Suprapubic skin (tissue), 4 donors: ENCODE results near the gene C2orf15. TPM values are rescaled to one million over a fixed set of nuclear protein-coding genes. Genes with fewer than 3 reads are reported as not detected.
A peak's percentile ranks its signal among the peaks of the same experiment; 100 is the strongest.

Experiments
- DNase-seq, 2 donors: peaks; one replicate each; pipeline ENCODE4 v3.0.0-alpha.2; 2019; ENCODE audit warnings: low spot score in 2 of 2
- H3K27ac ChIP-seq: fragments of 200-600 bp; sonication (generic); one replicate; pipeline ENCODE4 v1.5.1; 2019
- H3K27me3 ChIP-seq: fragments of 200-600 bp; sonication (generic); one replicate; pipeline ENCODE4 v1.5.1; 2019
- H3K36me3 ChIP-seq: fragments of 200-600 bp; sonication (generic); one replicate; pipeline ENCODE4 v1.5.1; 2019
- H3K4me1 ChIP-seq: fragments of 200-600 bp; sonication (generic); one replicate; pipeline ENCODE4 v1.5.1; 2019
- H3K4me3 ChIP-seq: fragments of 200-600 bp; sonication (generic); one replicate; pipeline ENCODE4 v1.5.1; 2019; ENCODE audit warnings: mild to moderate bottlenecking
- H3K9me3 ChIP-seq: fragments of 200-600 bp; sonication (generic); one replicate; pipeline ENCODE4 v1.5.1; 2019
- EP300 ChIP-seq: sonication (generic); formaldehyde crosslinking; IDR thresholded peaks from one replicate; pipeline ENCODE4 v1.6.1; 2017; ENCODE audit warnings: antibody characterized with exemption
- POLR2A ChIP-seq, 2 donors: fragments of 450-650 bp; IDR thresholded peaks; one replicate each; pipeline ENCODE4 v1.6.1; 2017; ENCODE audit warnings: antibody characterized with exemption in 2 of 2, mild to moderate bottlenecking in 2 of 2, moderate library complexity in 2 of 2
- POLR2AphosphoS5 ChIP-seq, 3 donors: sonication (generic); formaldehyde crosslinking; IDR thresholded peaks; one replicate each; pipeline ENCODE4 v1.6.1; 2017; ENCODE audit warnings: antibody characterized with exemption in 3 of 3
- WGBS: methylation state at CpG from one replicate; pipeline ENCODE4 v1.1.5; 2018; 5-methylcytosine and 5-hydroxymethylcytosine counted together
- total RNA-seq, 4 donors: library from RNA; depleted of rRNA; stranded (reverse); fragments of >200 nt; gene quantifications; one replicate each; pipeline ENCODE4 v1.1.0, GENCODE V29; 2016
- TF ChIP-seq, protein P1 (sequence below), 2 donors: fragments of 200-600 bp in 1 of 2; fragments of 450-650 bp in 1 of 2; sonication (generic) in 1 of 2; IDR thresholded peaks; one replicate each; pipeline ENCODE4 v1.5.1; 2016 to 2019; ENCODE audit warnings: antibody characterized with exemption in 2 of 2, mild to moderate bottlenecking in 1 of 2, moderate library complexity in 1 of 2

Gene C2orf15, protein sequence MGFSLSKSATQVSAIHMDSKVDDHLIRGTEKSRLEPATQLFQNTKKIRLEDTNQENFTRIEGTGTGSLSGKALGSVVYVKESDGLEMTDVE
- 1 to 10 TPM in 3 of 4 donors, under 1 TPM in 1; 0.72 to 4.6 (median 2.6) TPM for total RNA-seq

DNA sequence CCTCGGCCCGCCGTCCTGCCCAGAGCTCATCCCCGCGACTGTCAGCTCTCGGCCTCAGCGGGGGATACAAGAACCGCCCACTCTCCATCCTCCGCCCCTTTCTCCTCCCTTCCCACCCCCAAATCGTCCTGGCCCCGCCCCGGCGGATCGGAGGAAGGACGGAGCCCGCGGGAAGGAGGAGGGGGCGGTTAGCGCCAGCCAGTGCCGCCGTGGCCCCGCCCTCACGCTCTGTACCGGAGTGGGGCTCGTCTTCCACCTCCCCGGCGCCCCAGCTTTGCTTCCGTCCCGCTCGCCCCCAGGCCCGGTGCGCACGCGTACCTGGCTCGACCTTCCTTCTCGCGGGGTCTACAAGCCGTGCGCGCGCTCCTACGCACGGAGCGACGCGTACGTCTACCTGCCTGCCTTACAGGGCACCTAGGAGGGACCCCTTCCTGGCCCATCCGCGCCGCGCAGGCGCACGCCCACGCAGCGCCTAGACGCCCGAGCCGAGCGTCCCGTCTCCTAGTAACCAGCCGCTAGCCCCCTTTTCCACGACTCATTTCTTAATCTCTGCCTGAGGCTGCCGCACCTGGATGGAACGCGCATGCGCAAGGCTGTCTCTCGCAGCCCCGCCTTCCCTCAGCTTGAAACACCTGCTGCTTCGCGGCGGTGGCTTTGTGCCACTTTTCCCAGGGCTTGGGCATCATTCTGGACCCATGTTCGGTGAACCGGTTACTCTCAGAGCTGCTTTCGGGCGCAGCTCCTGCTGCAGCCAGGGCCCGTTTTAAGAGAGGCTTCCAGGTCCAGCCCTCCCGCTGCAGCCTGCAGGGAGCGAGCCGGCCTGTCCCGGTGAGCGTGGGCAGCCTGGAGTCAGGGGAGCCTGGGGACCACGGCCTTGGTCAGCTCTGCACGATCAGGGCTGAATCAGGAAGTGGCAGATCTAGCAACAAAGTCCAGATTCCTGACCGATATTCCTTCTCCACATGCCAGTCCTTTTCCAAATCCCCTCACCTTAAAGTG, at the start of gene C2orf15:
Gene C2orf15, plus strand, starts transcription at position 598 of the 999 bp plus-strand sequence. CDS start 8,852 bp downstream, outside the sequence.
- under 1% methylated on average over 45 of the region's 84 CpGs for WGBS
- TF ChIP-seq POLR2A (IDR thresholded peaks at IDR 0.05): peak in 1 of 2 donors; percentile 56
- TF ChIP-seq, protein P1, sequence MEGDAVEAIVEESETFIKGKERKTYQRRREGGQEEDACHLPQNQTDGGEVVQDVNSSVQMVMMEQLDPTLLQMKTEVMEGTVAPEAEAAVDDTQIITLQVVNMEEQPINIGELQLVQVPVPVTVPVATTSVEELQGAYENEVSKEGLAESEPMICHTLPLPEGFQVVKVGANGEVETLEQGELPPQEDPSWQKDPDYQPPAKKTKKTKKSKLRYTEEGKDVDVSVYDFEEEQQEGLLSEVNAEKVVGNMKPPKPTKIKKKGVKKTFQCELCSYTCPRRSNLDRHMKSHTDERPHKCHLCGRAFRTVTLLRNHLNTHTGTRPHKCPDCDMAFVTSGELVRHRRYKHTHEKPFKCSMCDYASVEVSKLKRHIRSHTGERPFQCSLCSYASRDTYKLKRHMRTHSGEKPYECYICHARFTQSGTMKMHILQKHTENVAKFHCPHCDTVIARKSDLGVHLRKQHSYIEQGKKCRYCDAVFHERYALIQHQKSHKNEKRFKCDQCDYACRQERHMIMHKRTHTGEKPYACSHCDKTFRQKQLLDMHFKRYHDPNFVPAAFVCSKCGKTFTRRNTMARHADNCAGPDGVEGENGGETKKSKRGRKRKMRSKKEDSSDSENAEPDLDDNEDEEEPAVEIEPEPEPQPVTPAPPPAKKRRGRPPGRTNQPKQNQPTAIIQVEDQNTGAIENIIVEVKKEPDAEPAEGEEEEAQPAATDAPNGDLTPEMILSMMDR (IDR thresholded peaks at IDR 0.05): no peak
- Histone ChIP-seq H3K36me3 (no peaks in the 10 kb centered on the region), H3K9me3 (no peaks in the 10 kb centered on the region), H3K27me3 (no peaks in the 10 kb centered on the region), H3K4me1 (peaks cover 13% of the 10 kb centered on the region), H3K27ac (peak within 1 kb of the TSS; percentile 94), H3K4me3 (peak within 1 kb of the TSS; percentile 86)
- DNase-seq: peak; percentile 96 to 97

DNA sequence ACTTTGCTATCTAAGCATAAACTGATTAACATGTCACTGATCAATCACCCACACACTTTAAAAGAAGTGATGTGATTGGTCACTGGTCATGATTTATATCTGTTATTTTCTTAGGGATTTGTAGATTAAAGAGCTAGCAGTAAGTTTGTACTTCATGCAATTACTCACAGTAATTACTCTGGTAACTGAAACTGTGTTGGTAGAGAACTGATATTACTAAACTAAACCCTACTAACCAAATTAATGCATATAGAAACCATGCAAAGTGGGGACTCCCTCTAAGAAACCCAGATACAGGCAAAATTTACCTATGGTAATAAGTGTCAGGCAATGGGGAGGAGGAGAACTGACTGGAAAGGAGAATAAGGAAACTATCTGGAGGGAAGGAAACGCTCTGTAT, 44.8 kb upstream of the C2orf15 start:
- Histone ChIP-seq H3K27me3 (no peaks in the 10 kb centered on the region), H3K36me3 (no peaks in the 10 kb centered on the region), H3K4me3 (no peak overlapping the region), H3K27ac (no peak overlapping the region), H3K4me1 (no peaks in the 10 kb centered on the region), H3K9me3 (no peaks in the 10 kb centered on the region)
- TF ChIP-seq POLR2AphosphoS5 (IDR thresholded peaks at IDR 0.05) (no peak), EP300 (no peak), POLR2A (IDR thresholded peaks at IDR 0.05) (no peak)
- TF ChIP-seq, protein P1 (IDR thresholded peaks at IDR 0.05): no peak
- no peak for DNase-seq
- WGBS: 85% methylated on average over 1 of the region's 1 CpG

DNA sequence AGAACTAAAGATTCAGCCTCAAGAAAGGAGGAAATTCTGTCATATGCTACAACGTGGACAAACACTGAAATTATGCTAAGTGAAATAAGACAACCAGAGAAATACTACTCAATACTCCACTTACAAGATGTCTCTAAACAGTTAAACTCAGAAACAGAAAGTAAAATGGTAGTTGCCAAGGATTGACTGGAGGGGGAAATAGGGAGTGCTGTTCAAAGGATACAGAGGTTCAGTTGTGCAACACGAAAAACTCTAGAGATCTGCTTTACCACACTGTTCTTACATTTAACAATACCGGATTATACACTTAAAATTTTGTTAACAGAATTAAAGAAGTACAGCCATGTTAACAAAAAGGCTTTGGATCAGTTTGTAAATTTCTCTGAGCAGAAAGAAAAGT, 39.8 kb upstream of the C2orf15 start:
- no peaks in the 10 kb centered on the region for H3K4me1 ChIP-seq
- H3K4me3 ChIP-seq: no peak overlapping the region
- no peaks in the 10 kb centered on the region for H3K36me3 ChIP-seq
- no peak for DNase-seq
- no peak overlapping the region for H3K27ac ChIP-seq
- 30% methylated on average over 3 of the region's 3 CpGs for WGBS
- TF ChIP-seq EP300 (no peak), POLR2A (IDR thresholded peaks at IDR 0.05) (no peak), POLR2AphosphoS5 (IDR thresholded peaks at IDR 0.05) (no peak)
- TF ChIP-seq, protein P1 (IDR thresholded peaks at IDR 0.05): no peak
- H3K27me3 ChIP-seq: no peaks in the 10 kb centered on the region
- no peaks in the 10 kb centered on the region for H3K9me3 ChIP-seq

DNA sequence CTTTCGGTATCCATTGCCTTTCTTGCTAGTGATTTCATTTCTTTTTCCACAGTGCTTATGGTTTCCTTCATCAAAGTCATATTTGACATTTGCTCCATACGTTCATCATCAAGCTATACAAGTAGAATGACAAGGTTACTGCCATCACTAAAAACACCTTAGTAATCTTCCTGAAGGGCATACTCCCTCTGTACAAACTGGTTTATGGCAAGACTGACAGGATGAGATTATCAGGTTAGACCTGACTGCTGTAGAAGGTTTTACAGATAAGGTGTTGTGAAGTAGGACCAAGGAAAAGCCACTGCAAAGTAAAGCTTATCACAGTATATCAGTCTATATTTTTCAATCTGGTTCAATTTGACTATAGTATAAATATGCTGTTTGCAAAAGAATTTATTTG, 37.5 kb upstream of the C2orf15 start:
- no peaks in the 10 kb centered on the region for H3K27me3 ChIP-seq
- H3K36me3 ChIP-seq: no peaks in the 10 kb centered on the region
- no peaks in the 10 kb centered on the region for H3K9me3 ChIP-seq
- TF ChIP-seq POLR2A (IDR thresholded peaks at IDR 0.05) (no peak), POLR2AphosphoS5 (IDR thresholded peaks at IDR 0.05) (no peak), EP300 (no peak)
- TF ChIP-seq, protein P1 (IDR thresholded peaks at IDR 0.05): no peak
- H3K4me3 ChIP-seq: no peak overlapping the region
- no peak for DNase-seq
- WGBS: 79% methylated on average over 2 of the region's 2 CpGs
- H3K4me1 ChIP-seq: no peaks in the 10 kb centered on the region
- H3K27ac ChIP-seq: no peak overlapping the region

DNA sequence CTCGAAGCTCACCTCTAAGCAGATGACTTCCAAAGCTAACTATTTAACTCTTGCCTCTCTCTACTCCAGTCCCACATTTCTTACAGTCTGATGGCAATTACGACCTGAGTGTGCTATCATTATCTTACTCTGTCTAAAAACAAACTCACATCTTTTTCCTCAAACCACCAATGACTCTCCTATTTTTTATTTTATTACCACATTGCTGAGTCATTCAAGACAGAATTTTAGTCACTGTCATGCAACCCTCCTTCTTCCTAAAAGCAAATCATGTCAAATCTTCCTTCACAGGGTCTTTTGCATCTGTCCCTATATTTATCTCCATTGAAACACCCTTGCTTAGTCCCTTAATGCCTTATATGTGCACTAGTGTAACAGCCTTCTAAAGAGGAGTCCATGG, 34.6 kb upstream of the C2orf15 start:
- TF ChIP-seq, protein P1 (IDR thresholded peaks at IDR 0.05): no peak
- no peak for TF ChIP-seq POLR2AphosphoS5 (IDR thresholded peaks at IDR 0.05)
- TF ChIP-seq POLR2A (IDR thresholded peaks at IDR 0.05): no peak
- TF ChIP-seq EP300: no peak
- no peak overlapping the region for H3K4me3 ChIP-seq
- H3K27me3 ChIP-seq: no peaks in the 10 kb centered on the region
- no peak overlapping the region for H3K27ac ChIP-seq
- DNase-seq: no peak
- H3K9me3 ChIP-seq: no peaks in the 10 kb centered on the region
- 65% methylated on average over 2 of the region's 2 CpGs for WGBS
- no peaks in the 10 kb centered on the region for H3K36me3 ChIP-seq
- H3K4me1 ChIP-seq: no peaks in the 10 kb centered on the region
